GM18870 (cell line): ENCODE results near the gene ZKSCAN5.
"Not testable (repeated sequence)": the region's sequence is repeated elsewhere in the genome, so short reads cannot be mapped to it uniquely, and the experiment has no call there.

Source experiments
- ATAC-seq: cut with Tn5 transposase; IDR thresholded peaks from one replicate; pipeline ENCODE4 v1.9.1; 2021; ENCODE audit warnings: moderate library complexity; ENCODE audit not compliant: unreplicated experiment

ZKSCAN5 gene

DNA sequence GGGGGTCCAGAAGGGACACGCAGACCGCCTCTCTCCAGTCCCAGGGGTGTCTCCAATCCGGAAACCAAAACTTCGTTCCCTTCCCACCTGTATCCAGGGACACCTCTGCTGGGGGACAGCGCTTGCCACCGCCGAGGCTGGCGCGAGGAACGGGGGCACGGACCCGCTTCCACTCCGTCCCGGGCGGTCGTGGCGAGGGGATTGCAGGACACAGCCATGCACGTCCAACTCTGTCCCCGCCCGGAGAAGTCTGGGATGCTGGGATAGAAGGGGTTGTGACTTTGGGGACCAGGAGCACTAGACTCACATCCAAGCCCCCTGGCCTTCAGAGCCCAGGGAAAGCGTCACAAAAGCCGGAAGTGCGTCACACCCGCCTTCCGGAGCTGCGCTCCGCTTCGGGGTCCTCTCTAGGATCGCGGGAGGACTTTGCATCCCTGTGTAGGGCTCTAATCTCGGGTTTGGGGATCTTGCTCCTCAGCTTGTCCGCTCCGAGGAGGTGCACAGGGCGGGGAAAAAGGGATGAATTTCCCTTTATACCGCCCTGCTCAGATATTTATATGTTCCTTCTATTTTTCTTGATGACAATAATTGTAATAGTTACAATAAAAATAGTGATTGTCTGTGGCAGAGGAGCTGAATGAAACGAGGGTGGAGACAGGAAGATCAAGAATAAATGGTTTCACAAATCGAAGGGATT is 47.5 kb downstream of the ZKSCAN5 start, which contains the start of gene FAM200A:
Gene FAM200A (minus strand): TSS at position 348 of the 697 bp plus-strand sequence. CDS start 3,707 bp downstream, outside the sequence.
- peak; percentile 87 for ATAC-seq

DNA sequence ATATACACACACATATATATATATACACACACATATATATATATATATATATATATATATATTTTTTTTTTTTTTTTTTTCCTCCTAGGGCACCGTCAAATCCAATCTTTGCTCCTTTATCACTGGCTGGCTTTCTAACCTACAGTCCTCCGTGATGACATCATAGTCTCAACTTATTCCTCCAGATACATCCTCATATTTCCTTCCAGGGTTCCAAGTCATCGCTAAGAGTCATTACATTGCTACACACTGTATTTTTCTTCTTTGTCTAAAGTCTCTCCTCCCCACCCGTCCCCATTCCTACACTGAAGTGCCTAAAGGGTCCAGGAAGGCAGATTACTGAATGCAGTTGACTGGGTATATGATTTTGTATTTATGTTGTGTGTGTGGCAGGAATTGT is 48.6 kb downstream of the ZKSCAN5 start:
- ATAC-seq: no peak

DNA sequence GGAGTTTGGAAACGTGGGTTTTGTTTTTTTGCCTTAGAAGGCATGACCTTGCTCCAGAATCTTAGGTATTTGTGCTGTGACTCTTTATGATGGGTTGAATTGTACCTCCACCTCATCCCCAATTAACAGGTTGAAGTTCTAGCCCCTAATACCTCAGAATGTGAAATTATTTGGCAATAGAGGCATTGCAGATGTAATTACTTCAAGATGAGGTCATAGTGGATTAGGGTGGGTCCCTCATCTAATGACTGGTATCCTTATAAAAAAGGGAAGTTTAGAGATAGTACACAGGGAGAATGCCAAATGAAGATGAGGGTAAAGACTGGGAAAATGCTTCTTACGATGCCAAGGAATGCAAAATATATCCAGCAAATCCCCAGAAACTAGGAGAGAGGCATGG is 50.5 kb downstream of the ZKSCAN5 start:
- ATAC-seq: no peak

GRCh38 chr7:99557196-99557607 is 52.7 kb downstream of the ZKSCAN5 start:
- no peak for ATAC-seq

- ATAC-seq: no peak
Observed at GRCh38 chr7:99557940-99558305, 53.5 kb downstream of the ZKSCAN5 start.

DNA sequence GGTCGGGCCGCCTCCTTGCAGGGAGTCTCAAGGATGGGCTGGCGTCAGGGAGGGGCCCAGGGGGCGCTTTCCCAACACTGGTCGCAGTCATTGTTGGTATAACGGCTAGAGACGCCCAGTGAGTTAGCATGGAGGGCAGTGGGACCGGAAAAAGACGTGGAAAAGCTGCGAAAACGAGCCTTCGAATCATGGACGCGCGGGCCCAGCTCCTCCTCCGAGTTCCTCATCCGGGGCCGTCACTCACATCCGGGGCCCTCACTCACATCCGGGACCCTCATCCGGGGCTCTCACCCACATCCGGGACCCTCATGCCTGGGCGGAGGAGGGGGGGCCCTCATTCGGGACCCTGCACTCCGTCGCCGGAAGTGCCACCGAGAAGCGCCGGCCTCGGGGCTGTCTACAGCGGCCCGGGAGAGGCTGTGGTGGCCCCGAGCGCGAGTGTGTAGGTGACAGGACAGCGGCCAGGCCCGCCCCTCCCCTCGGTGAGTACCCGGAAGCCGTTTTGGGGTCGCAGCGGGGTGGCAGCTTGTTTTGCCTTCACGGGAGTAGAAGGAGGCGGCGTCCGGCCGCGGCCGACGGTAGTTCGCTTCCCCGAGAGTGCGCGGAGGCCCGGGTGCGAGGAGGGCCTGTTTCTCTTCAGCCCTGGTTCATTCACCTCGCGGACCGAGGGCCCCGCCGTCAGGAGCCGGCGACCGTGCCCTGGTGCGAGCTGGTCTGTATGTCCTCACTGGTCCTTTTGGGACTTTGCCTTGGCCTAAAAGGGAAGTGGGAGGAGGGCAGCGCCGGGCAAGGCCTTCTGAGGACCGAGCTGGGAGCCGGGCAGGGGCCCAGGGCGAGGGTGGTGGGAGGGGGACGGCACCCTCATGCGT is 54.1 kb downstream of the ZKSCAN5 start, which contains the start of gene ZNF655:
Gene ZNF655 (plus strand): TSS at position 337 of the 869 bp plus-strand sequence. CDS start 1,918 bp downstream, outside the sequence.
- ATAC-seq: peak; percentile 51

- ATAC-seq: no peak
Observed at GRCh38 chr7:99559175-99559915, 54.9 kb downstream of the ZKSCAN5 start.

DNA sequence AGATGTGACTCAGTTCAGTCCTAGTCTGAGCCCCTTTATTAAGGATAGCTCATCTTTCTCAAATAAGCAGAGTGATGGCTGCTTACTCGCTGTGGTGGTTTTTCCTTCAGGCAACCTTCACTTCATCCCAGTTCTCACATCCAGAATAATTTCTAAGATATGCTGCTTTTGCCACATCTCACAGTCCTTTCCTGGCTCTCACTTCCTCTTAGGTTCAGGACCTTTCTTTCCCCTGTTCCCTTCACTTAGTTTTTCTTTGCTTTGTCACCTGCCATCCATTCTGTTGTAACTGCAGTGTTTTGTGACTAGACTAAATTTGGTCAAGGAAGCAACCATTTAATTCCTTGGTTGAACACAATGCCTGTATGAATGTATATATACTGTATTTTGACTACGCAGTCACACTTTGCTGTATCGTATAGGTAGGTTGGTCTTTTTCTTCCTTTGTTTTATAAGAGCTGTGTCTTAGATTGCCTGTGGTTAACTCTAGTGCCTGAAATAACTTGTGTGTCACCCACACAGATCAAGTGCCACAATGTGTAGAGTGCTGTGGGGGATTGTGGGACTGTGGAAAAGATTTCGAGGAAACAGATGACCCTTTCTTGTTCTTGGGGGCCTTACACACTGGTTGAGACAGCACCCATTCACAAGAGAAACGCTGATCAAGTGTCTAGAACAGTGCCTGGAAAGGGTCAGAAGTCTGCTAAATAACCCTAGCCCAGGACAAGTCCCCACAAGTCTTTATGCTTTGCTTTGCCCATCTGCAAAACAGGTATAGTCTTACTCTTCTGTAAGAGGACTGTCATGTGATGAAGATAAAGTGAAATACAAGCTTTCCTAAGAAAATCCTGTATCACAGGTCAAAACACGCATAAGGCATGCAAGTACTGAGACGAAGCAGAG is 56.6 kb downstream of the ZKSCAN5 start:
- no peak for ATAC-seq

DNA sequence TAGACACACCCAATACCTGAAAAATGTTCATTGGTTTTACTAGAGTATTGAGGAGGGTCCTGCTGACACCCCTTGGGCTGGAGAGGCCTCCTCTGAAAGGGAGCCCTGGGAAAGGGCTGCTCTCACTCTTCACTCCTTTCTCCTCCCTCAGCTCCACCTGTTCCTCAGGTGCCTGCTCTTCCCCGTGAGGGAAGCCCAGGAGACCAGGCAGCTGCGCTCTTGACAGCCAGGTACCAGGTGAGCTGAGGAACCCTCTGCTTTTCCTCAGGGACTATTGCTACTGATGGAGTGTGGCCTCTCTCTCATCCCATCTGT is 57.2 kb downstream of the ZKSCAN5 start:
- ATAC-seq: no peak

GRCh38 chr7:99562114-99562784 is 57.8 kb downstream of the ZKSCAN5 start:
- ATAC-seq: no peak

DNA sequence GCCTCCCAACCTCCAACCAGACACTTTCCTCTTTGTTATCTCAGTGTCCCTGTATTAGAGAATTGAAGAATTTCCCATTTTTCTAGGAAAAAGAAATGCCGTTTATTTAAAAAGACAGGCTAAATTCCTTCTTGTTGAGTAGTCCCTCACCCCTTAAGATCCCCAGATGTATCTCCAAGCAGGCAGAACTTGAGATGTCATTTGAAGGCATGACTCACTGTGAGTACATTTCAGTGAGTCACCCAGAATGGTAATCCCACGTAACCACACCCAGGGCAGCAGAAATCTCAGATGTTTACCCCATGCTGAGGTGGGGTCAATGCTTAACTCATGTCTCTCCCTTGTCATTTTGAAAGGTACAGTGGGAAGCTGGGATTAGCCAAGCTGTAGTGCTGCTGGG is 58.4 kb downstream of the ZKSCAN5 start:
- ATAC-seq: no peak

- ATAC-seq: no peak
Observed at GRCh38 chr7:99563650-99564049, 59.2 kb downstream of the ZKSCAN5 start.

- not testable (repeated sequence) for ATAC-seq
Observed at GRCh38 chr7:99568770-99569169, 64.3 kb downstream of the ZKSCAN5 start.

DNA sequence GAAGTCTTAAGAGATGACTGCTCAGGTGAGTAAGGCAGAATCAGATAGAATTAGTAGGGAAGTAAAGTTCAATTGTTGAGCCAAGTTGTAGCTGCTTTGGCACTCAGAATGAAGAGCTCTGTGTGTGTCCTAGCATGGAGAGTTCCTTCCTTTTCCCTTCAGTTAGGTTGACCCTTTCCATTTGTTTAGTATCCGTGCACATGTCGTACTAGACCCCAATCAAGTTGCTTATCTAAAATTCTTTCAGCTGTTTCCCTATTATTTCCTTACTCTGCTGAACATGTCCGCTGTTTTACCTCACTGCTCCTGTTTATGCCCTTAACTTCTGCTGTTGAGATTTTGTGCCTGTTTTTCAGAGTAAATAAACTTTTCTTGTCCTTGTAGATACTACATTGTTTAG is 67.3 kb downstream of the ZKSCAN5 start:
- ATAC-seq: no peak

DNA sequence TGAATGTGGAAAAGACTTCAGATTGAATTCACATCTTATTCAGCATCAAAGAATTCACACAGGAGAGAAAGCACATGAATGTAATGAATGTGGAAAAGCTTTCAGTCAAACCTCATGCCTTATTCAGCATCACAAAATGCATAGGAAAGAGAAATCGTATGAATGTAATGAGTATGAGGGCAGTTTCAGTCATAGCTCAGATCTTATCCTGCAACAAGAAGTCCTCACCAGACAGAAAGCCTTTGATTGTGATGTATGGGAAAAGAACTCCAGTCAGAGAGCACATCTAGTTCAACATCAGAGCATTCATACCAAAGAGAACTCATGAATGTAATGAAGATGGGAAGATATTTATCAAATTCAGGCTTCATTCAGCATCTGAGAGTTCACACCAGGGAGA is 68.8 kb downstream of the ZKSCAN5 start:
- no peak for ATAC-seq

- ATAC-seq: no peak
Observed at GRCh38 chr7:99576251-99576650, 71.8 kb downstream of the ZKSCAN5 start.

DNA sequence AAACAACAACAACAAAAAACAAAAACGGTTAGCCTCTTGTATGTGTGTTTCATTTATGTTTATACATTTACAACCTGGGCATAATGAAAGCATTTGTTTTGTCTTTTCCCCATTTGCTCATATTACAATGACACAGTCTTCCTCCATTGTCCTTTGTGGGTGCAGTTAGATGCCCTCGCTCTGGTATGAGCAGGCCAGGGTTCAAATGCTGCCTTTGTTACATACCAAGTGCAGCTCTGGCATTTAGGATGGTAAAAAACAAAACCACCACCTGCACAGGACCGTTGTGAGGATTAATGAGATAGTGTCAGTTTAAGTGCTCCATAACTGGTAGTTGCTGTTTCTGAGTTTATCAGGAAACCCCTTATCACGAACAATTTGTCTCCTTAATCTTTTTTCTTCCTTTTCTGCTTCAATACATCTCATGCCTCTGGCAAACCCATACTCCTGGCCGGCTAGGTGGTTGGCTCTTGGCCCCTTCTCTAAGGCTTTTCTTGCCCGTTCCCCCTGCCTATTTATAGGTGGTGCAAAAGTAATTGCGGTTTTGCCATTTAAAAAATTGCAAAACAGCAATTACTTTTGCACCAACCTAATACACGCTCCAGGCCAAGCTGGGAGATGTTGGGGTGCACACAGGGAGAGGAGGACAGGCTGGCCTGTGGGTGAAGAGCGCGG is 75.0 kb downstream of the ZKSCAN5 start:
- no peak for ATAC-seq

GRCh38 chr7:99579956-99580777 is 75.7 kb downstream of the ZKSCAN5 start:
- ATAC-seq: no peak
